Transverse colon (tissue), 4 donors: ENCODE data around the gene CDK5.

ENCODE experiments used
- CTCF ChIP-seq, 5 experiments: fragments of 200-600 bp in 3 of 5; fragments of 450-650 bp in 2 of 5; sonication (generic) in 3 of 5; IDR thresholded peaks; 1 replicate in 2 of 5; 2 replicates in 3 of 5; pipeline ENCODE4 v1.5.1; 2016 to 2017; ENCODE audit warnings: antibody characterized with exemption in 5 of 5, inconsistent platforms in 3 of 5, mild to moderate bottlenecking in 2 of 5, moderate library complexity in 1 of 5
- POLR2A ChIP-seq: fragments of 450-650 bp; IDR thresholded peaks from one replicate; pipeline ENCODE4 v1.6.1; 2016; ENCODE audit warnings: antibody characterized with exemption, mild to moderate bottlenecking, moderate library complexity
- POLR2AphosphoS5 ChIP-seq, 3 donors: sonication (generic); formaldehyde crosslinking; IDR thresholded peaks; one replicate each; pipeline ENCODE4 v1.6.1; 2016; ENCODE audit warnings: antibody characterized with exemption in 3 of 3

GRCh38 chr7:151016942-151017341 is 40.8 kb downstream of the CDK5 start:
- TF ChIP-seq CTCF (IDR thresholded peaks at IDR 0.05) (no peak), POLR2A (no peak), POLR2AphosphoS5 (IDR thresholded peaks at IDR 0.05) (no peak)
